Neural progenitor cell (in vitro differentiated cells): ENCODE measurements around the gene IRS2. TPM values are rescaled to one million over a fixed set of nuclear protein-coding genes. Genes with fewer than 3 reads are reported as not detected.
"Not testable (repeated sequence)": the region's sequence is repeated elsewhere in the genome, so short reads cannot be mapped to it uniquely, and the experiment has no call there.

Experiments
- DNase-seq: peaks from one replicate; pipeline ENCODE4 v3.0.0-alpha.2; 2016; ENCODE audit warnings: low spot score
- H2AFZ ChIP-seq: fragments of 200-600 bp; sonication (generic); replicated peaks from 2 replicates; pipeline ENCODE4 v1.6.1; 2016; ENCODE audit warnings: antibody characterized with exemption
- H3F3A ChIP-seq: fragments of 200-600 bp; sonication (generic); 2 replicates; pipeline ENCODE4 v1.6.1; 2016; ENCODE audit warnings: antibody characterized with exemption, low read depth
- H3K27ac ChIP-seq: fragments of 200-600 bp; sonication (generic); 2 replicates; pipeline ENCODE4 v1.5.1; 2016; ENCODE audit warnings: mild to moderate bottlenecking
- H3K27me3 ChIP-seq: fragments of 200-600 bp; sonication (generic); 2 replicates; pipeline ENCODE4 v1.6.1; 2016; ENCODE audit warnings: mild to moderate bottlenecking, moderate library complexity
- H3K36me3 ChIP-seq: fragments of 200-600 bp; sonication (generic); 2 replicates; pipeline ENCODE4 v1.5.1; 2016
- H3K4me1 ChIP-seq: fragments of 200-600 bp; sonication (generic); 2 replicates; pipeline ENCODE4 v1.6.1; 2016; ENCODE audit warnings: mixed run types
- H3K4me2 ChIP-seq: fragments of 200-600 bp; sonication (generic); 2 replicates; pipeline ENCODE4 v1.6.1; 2016
- H3K4me3 ChIP-seq: fragments of 200-600 bp; sonication (generic); 2 replicates; pipeline ENCODE4 v1.5.1; 2016
- H3K79me2 ChIP-seq: fragments of 200-600 bp; sonication (generic); 2 replicates; pipeline ENCODE4 v1.6.1; 2016; ENCODE audit warnings: low read depth
- H3K9ac ChIP-seq: fragments of 200-600 bp; sonication (generic); 2 replicates; pipeline ENCODE4 v1.6.1; 2016
- H3K9me3 ChIP-seq: fragments of 200-600 bp; sonication (generic); 2 replicates; pipeline ENCODE4 v1.5.1; 2016; ENCODE audit warnings: low read depth
- H4K20me1 ChIP-seq: fragments of 200-600 bp; sonication (generic); 2 replicates; pipeline ENCODE4 v1.6.1; 2016; ENCODE audit warnings: low read depth
- H3K27ac Mint-ChIP-seq: 3 replicates; pipeline ENCODE4 v1.8.0; 2021; ENCODE audit warnings: mixed read lengths
- H3K27me3 Mint-ChIP-seq: 2 replicates; pipeline ENCODE4 v1.8.0; 2022; ENCODE audit warnings: low read depth, mild to moderate bottlenecking, inconsistent platforms, moderate library complexity, mixed read lengths; ENCODE audit not compliant: insufficient read depth
- H3K36me3 Mint-ChIP-seq: 3 replicates; pipeline ENCODE4 v1.8.0; 2021; ENCODE audit warnings: mixed read lengths
- H3K4me1 Mint-ChIP-seq: 3 replicates; pipeline ENCODE4 v1.8.0; 2021; ENCODE audit warnings: mixed read lengths
- H3K4me3 Mint-ChIP-seq: 3 replicates; pipeline ENCODE4 v1.8.0; 2021; ENCODE audit warnings: mild to moderate bottlenecking, moderate library complexity, mixed read lengths
- H3K9me3 Mint-ChIP-seq: 3 replicates; pipeline ENCODE4 v1.8.0; 2020; ENCODE audit warnings: mixed read lengths
- CTCF ChIP-seq: fragments of 200-600 bp; sonication (generic); IDR thresholded peaks from 2 replicates; pipeline ENCODE4 v1.5.1; 2017; ENCODE audit warnings: antibody characterized with exemption, mild to moderate bottlenecking
- EZH2 ChIP-seq: fragments of 200-600 bp; sonication (generic); IDR thresholded peaks from 2 replicates; pipeline ENCODE4 v1.6.1; 2017; ENCODE audit warnings: antibody characterized with exemption, mild to moderate bottlenecking, moderate library complexity
- EZH2phosphoT487 ChIP-seq: fragments of 200-600 bp; sonication (generic); IDR thresholded peaks from 2 replicates; pipeline ENCODE4 v1.6.1; 2017; ENCODE audit warnings: antibody characterized with exemption
- total RNA-seq: library from RNA; depleted of rRNA; stranded (reverse); fragments of >200 nt; gene quantifications from 2 replicates; pipeline ENCODE4 v1.2.3, GENCODE V29; 2015; ENCODE audit warnings: low replicate concordance

Gene IRS2
- total RNA-seq, 1 donor from 2014 or later, result 4.2 TPM

GRCh38 chr13:109833071-109833470 lies 46.7 kb upstream of the IRS2 start:
- no peaks in the 10 kb centered on the region for H3K9me3 ChIP-seq
- H3F3A ChIP-seq, result no peaks in the 10 kb centered on the region
- H3K9ac ChIP-seq, result no peak overlapping the region
- no peak overlapping the region for H2AFZ ChIP-seq
- TF ChIP-seq EZH2 (no peak), EZH2phosphoT487 (no peak), CTCF (no peak)
- no peak for DNase-seq
- no peaks in the 10 kb centered on the region for H3K36me3 ChIP-seq
- no peaks in the 10 kb centered on the region for H4K20me1 ChIP-seq
- H3K27me3 ChIP-seq, result no peaks in the 10 kb centered on the region
- Mint-ChIP-seq H3K9me3 (peaks cover 6% of the 10 kb centered on the region), H3K27ac (no peak overlapping the region), H3K4me3 (no peak overlapping the region), H3K36me3 (no peaks in the 10 kb centered on the region), H3K4me1 (peaks cover 4% of the 10 kb centered on the region), H3K27me3 (peaks cover 7% of the 10 kb centered on the region)
- H3K4me1 ChIP-seq, result no peaks in the 10 kb centered on the region
- no peak overlapping the region for H3K4me2 ChIP-seq
- no peak overlapping the region for H3K27ac ChIP-seq
- no peaks in the 10 kb centered on the region for H3K79me2 ChIP-seq
- no peak overlapping the region for H3K4me3 ChIP-seq

- H2AFZ ChIP-seq, H3K9ac ChIP-seq, H3F3A ChIP-seq, H3K27me3 ChIP-seq, H4K20me1 ChIP-seq, H3K4me3 ChIP-seq, DNase-seq, H3K4me3 Mint-ChIP-seq, H3K9me3 ChIP-seq, H3K27me3 Mint-ChIP-seq, H3K4me2 ChIP-seq, H3K4me1 ChIP-seq, H3K36me3 Mint-ChIP-seq, H3K79me2 ChIP-seq, H3K36me3 ChIP-seq, H3K27ac Mint-ChIP-seq, H3K27ac ChIP-seq, H3K4me1 Mint-ChIP-seq: not testable (repeated sequence)
- H3K9me3 Mint-ChIP-seq, result peaks cover 14% of the 10 kb centered on the region
Measured at GRCh38 chr13:109828591-109829316, 42.4 kb upstream of the IRS2 start.

- not testable (repeated sequence) for H3K9me3 Mint-ChIP-seq, DNase-seq, H3K9ac ChIP-seq, H3K4me1 Mint-ChIP-seq, H3K4me3 Mint-ChIP-seq, H3K4me3 ChIP-seq, H3K27me3 Mint-ChIP-seq, H3K27ac ChIP-seq, H3F3A ChIP-seq, H3K27me3 ChIP-seq, H3K27ac Mint-ChIP-seq, H3K36me3 Mint-ChIP-seq, H3K9me3 ChIP-seq, H4K20me1 ChIP-seq, H3K36me3 ChIP-seq, H3K79me2 ChIP-seq, H3K4me1 ChIP-seq, H3K4me2 ChIP-seq, H2AFZ ChIP-seq
Measured at GRCh38 chr13:109823201-109823600, 36.8 kb upstream of the IRS2 start.

GRCh38 chr13:109821103-109821502 lies 34.7 kb upstream of the IRS2 start:
- peaks cover 3% of the 10 kb centered on the region for H3K9me3 Mint-ChIP-seq
- Histone ChIP-seq H3K9me3 (no peaks in the 10 kb centered on the region), H3K9ac (no peak overlapping the region), H3F3A (no peaks in the 10 kb centered on the region), H2AFZ (no peak overlapping the region), H3K36me3 (no peaks in the 10 kb centered on the region), H3K4me1 (no peaks in the 10 kb centered on the region), H3K4me2 (no peak overlapping the region), H4K20me1 (no peaks in the 10 kb centered on the region), H3K27me3 (no peaks in the 10 kb centered on the region), H3K27ac (no peak overlapping the region), H3K4me3 (no peak overlapping the region), H3K79me2 (no peaks in the 10 kb centered on the region)
- H3K4me3 Mint-ChIP-seq, result no peak overlapping the region
- no peaks in the 10 kb centered on the region for H3K36me3 Mint-ChIP-seq
- peaks cover 11% of the 10 kb centered on the region for H3K4me1 Mint-ChIP-seq
- peaks cover 3% of the 10 kb centered on the region for H3K27me3 Mint-ChIP-seq
- H3K27ac Mint-ChIP-seq, result no peak overlapping the region
- DNase-seq, result no peak
- TF ChIP-seq CTCF, result no peak
- TF ChIP-seq EZH2phosphoT487, result no peak
- no peak for TF ChIP-seq EZH2
